HCT116 (cell line): ENCODE measurements around the gene SIAH2. TPM values are rescaled to one million over a fixed set of nuclear protein-coding genes. Genes with fewer than 3 reads are reported as not detected.

ENCODE experiments used
- ATAC-seq: fragments of 200-7000 bp; cut with Tn5 transposase; 2 replicates; pipeline ENCODE4 v1.9.1; 2020; ENCODE audit warnings: mild to moderate bottlenecking, moderate library complexity
- BruUV-seq: library from RNA; stranded (reverse); fragments of 400-500 nt; replicated peaks from 2 replicates; lab custom pipeline; 2021; lab: Mats Ljungman, UMichigan
- CTCF ChIA-PET: fragments of 300-600 bp; sonication (Branson Sonifier 250); formaldehyde crosslinking; loops from one replicate; lab custom pipeline; 2021; ENCODE audit warnings: antibody characterized with exemption; lab: Charles Lee
- POLR2A ChIA-PET: fragments of 300-600, 350-600 bp; sonication (Branson Sonifier 250); formaldehyde crosslinking; loops from one replicate; lab custom pipeline; 2021; ENCODE audit warnings: antibody characterized with exemption; lab: Charles Lee
- RAD21 ChIA-PET, 2 experiments: fragments of 300-600 bp; sonication (Branson Sonifier 250); formaldehyde crosslinking; loops; one replicate each; lab custom pipeline; 2023; ENCODE audit warnings: low total read pairs in 2 of 2; ENCODE audit not compliant: uncharacterized antibody in 2 of 2, unreplicated experiment in 2 of 2, low non-redundant PET in 1 of 2; lab: Charles Lee
- DNase-seq: peaks from one replicate; pipeline ENCODE4 v3.0.0-alpha.2; 2010; ENCODE audit warnings: low read depth, low spot score
- H2AFZ ChIP-seq: fragments of 200-600 bp; shearing (Covaris generic), sonication (generic); 2 replicates; pipeline ENCODE4 v1.6.1; 2017; ENCODE audit warnings: low read depth, mixed run types, mixed read lengths, antibody characterized with exemption, low read length; ENCODE audit not compliant: poor library complexity, severe bottlenecking
- H3K27ac ChIP-seq: 2 replicates; pipeline ENCODE4 v1.5.1; 2012; ENCODE audit warnings: low read depth, low read length
- H3K27me3 ChIP-seq: fragments of 200-600 bp; sonication (generic); 2 replicates; pipeline ENCODE4 v1.6.1; 2016; ENCODE audit warnings: mixed run types, low read length, mixed read lengths; ENCODE audit not compliant: insufficient read depth
- H3K36me3 ChIP-seq, 2 experiments: fragments of 200-500 bp in 1 of 2; fragments of 200-600 bp in 1 of 2; sonication (Bioruptor generic) in 1 of 2; sonication (generic) in 1 of 2; 2 replicates each; pipeline versions ENCODE4 v1.5.1 to v1.6.1; 2014 to 2016; ENCODE audit warnings: low read length in 2 of 2, inconsistent platforms in 1 of 2, mixed read lengths in 1 of 2, mixed run types in 1 of 2; ENCODE audit not compliant: insufficient read depth in 2 of 2, control insufficient read depth in 1 of 2
- H3K4me1 ChIP-seq, 2 experiments: fragments of 200-600 bp in 1 of 2; sonication (generic) in 1 of 2; 2 replicates each; pipeline versions ENCODE4 v1.5.1 to v1.6.1; 2012 to 2017; ENCODE audit warnings: low read length in 2 of 2, inconsistent platforms in 1 of 2, mild to moderate bottlenecking in 1 of 2, mixed read lengths in 1 of 2, mixed run types in 1 of 2, moderate library complexity in 1 of 2; ENCODE audit not compliant: insufficient read depth in 2 of 2, control insufficient read depth in 1 of 2
- H3K4me2 ChIP-seq: fragments of 200-600 bp; sonication (generic); 2 replicates; pipeline ENCODE4 v1.6.1; 2017; ENCODE audit warnings: mixed run types, low read length, mixed read lengths
- H3K4me3 ChIP-seq, 2 experiments: fragments of 200-600 bp in 1 of 2; sonication (generic) in 1 of 2; replicated peaks in 1 of 2; 2 replicates each; pipeline ENCODE4 v1.5.1; 2011 to 2016; ENCODE audit warnings: low read length in 2 of 2, control low read depth in 1 of 2, low read depth in 1 of 2, mild to moderate bottlenecking in 1 of 2, mixed read lengths in 1 of 2, mixed run types in 1 of 2
- H3K79me2 ChIP-seq: fragments of 200-600 bp; sonication (generic); 2 replicates; pipeline ENCODE4 v1.6.1; 2017; ENCODE audit warnings: mild to moderate bottlenecking, mixed run types, low read length, moderate library complexity, mixed read lengths; ENCODE audit not compliant: insufficient read depth
- H3K9ac ChIP-seq: fragments of 200-600 bp; sonication (generic); 2 replicates; pipeline ENCODE4 v1.6.1; 2016; ENCODE audit warnings: low read length, mixed read lengths
- H3K9me2 ChIP-seq: fragments of 200-600 bp; sonication (generic), shearing (Covaris generic); 2 replicates; pipeline ENCODE4 v1.6.1; 2017; ENCODE audit warnings: mixed run types, mild to moderate bottlenecking, moderate library complexity; ENCODE audit not compliant: insufficient read depth
- H3K9me3 ChIP-seq, 2 experiments: fragments of 200-500 bp in 1 of 2; fragments of 200-600 bp in 1 of 2; sonication (Bioruptor generic) in 1 of 2; sonication (generic) in 1 of 2; 2 replicates each; pipeline ENCODE4 v1.6.1; 2014 to 2017; ENCODE audit warnings: low read length in 2 of 2, mixed read lengths in 2 of 2, inconsistent platforms in 1 of 2, low read depth in 1 of 2, mild to moderate bottlenecking in 1 of 2, mixed run types in 1 of 2, moderate library complexity in 1 of 2; ENCODE audit not compliant: control insufficient read depth in 1 of 2, insufficient read depth in 1 of 2
- H4K20me1 ChIP-seq: fragments of 200-600 bp; sonication (generic), shearing (Covaris generic); 2 replicates; pipeline ENCODE4 v1.6.1; 2017; ENCODE audit warnings: mixed run types, mild to moderate bottlenecking, moderate library complexity; ENCODE audit not compliant: insufficient read depth
- ATF3 ChIP-seq: IDR thresholded peaks from 2 replicates; pipeline ENCODE4 v1.6.1; 2012
- CBX3 ChIP-seq: IDR thresholded peaks from 2 replicates; pipeline ENCODE4 v1.6.1; 2012; ENCODE audit warnings: low read depth
- CEBPB ChIP-seq: IDR thresholded peaks from 2 replicates; pipeline ENCODE4 v1.6.1; 2012; ENCODE audit warnings: low read depth
- CTCF ChIP-seq, 3 experiments: fragments of 200-600 bp in 1 of 3; sonication (generic) in 1 of 3; IDR thresholded peaks in 2 of 3; conservative IDR thresholded peaks in 1 of 3; 2 replicates each; pipeline ENCODE4 v1.5.1; 2012 to 2017; ENCODE audit warnings: low read depth in 2 of 3, low read length in 2 of 3, antibody characterized with exemption in 1 of 3, borderline replicate concordance in 1 of 3, control low read depth in 1 of 3, mild to moderate bottlenecking in 1 of 3, mixed read lengths in 1 of 3, mixed run types in 1 of 3, moderate library complexity in 1 of 3; ENCODE audit not compliant: insufficient read depth in 1 of 3
- EGR1 ChIP-seq: IDR thresholded peaks from 2 replicates; pipeline ENCODE4 v1.6.1; 2012; ENCODE audit warnings: low read depth
- EZH2 ChIP-seq: fragments of 200-600 bp; sonication (generic); IDR thresholded peaks from 2 replicates; pipeline ENCODE4 v1.6.1; 2017; ENCODE audit warnings: antibody characterized with exemption, mixed run types
- EZH2phosphoT487 ChIP-seq: fragments of 200-600 bp; IDR thresholded peaks from 2 replicates; pipeline ENCODE4 v1.6.1; 2018; ENCODE audit warnings: antibody characterized with exemption, borderline replicate concordance
- FOSL1 ChIP-seq: IDR thresholded peaks from 2 replicates; pipeline ENCODE4 v1.6.1; 2012; ENCODE audit warnings: low read depth
- MAX ChIP-seq: IDR thresholded peaks from 2 replicates; pipeline ENCODE4 v1.6.1; 2012
- POLR2A ChIP-seq: IDR thresholded peaks from 2 replicates; pipeline ENCODE4 v1.7.0; 2011; ENCODE audit warnings: borderline replicate concordance; ENCODE audit not compliant: insufficient read depth, insufficient read length; ENCODE audit errors: extremely low read depth
- POLR2AphosphoS5 ChIP-seq: IDR thresholded peaks from 2 replicates; pipeline ENCODE4 v1.6.1; 2011; ENCODE audit warnings: mild to moderate bottlenecking, low read depth, low read length, moderate library complexity
- RAD21 ChIP-seq: IDR thresholded peaks from 2 replicates; pipeline ENCODE4 v1.6.1; 2012; ENCODE audit warnings: low read depth, mild to moderate bottlenecking
- REST ChIP-seq: IDR thresholded peaks from 2 replicates; pipeline ENCODE4 v1.6.1; 2012; ENCODE audit warnings: low read depth
- SP1 ChIP-seq: IDR thresholded peaks from 2 replicates; pipeline ENCODE4 v1.6.1; 2012; ENCODE audit warnings: low read depth
- SRF ChIP-seq: IDR thresholded peaks from 2 replicates; pipeline ENCODE4 v1.6.1; 2012; ENCODE audit warnings: low read depth
- TCF7L2 ChIP-seq: IDR thresholded peaks from 2 replicates; pipeline ENCODE4 v1.7.0; 2011; ENCODE audit warnings: borderline replicate concordance, inconsistent platforms; ENCODE audit not compliant: insufficient read depth, insufficient read length; ENCODE audit errors: extremely low read depth
- YY1 ChIP-seq: IDR thresholded peaks from 2 replicates; pipeline ENCODE4 v1.6.1; 2011; ENCODE audit warnings: low read length, low read depth, moderate library complexity, mild to moderate bottlenecking; ENCODE audit not compliant: insufficient replicate concordance; ENCODE audit errors: extremely low read depth
- ZFX ChIP-seq: fragments of 450-650 bp; IDR thresholded peaks from 2 replicates; pipeline ENCODE4 v1.6.1; 2017
- ZNF274 ChIP-seq: fragments of 200-500 bp; sonication (Bioruptor generic); IDR thresholded peaks from 2 replicates; pipeline ENCODE4 v1.6.1; 2014; ENCODE audit warnings: mild to moderate bottlenecking, low read depth, low read length, inconsistent platforms
- intact Hi-C: fragments of 100-400 bp; cut with micrococcal nuclease; formaldehyde crosslinking; loops from 2 replicates; pipeline ENCODE4 v1.10.0; 2022
- total RNA-seq: library from RNA; stranded (reverse); gene quantifications from one replicate; pipeline ENCODE4 v1.2.1, GENCODE V29; 2021; ENCODE audit not compliant: unreplicated experiment

The SIAH2 gene
- total RNA-seq, 1 experiment from 2014 or later, result 39.9 TPM

- Histone ChIP-seq H3K4me2 (peak overlapping the region; percentile 95), H3K79me2 (peaks cover 52% of the 10 kb centered on the region), H3K4me3 (peak overlapping the region; percentile 72 to 91), H3K27me3 (no peaks in the 10 kb centered on the region), H3K9me3 (no peaks in the 10 kb centered on the region), H3K4me1 (peaks cover 31 to 54% of the 10 kb centered on the region in 2 experiments), H3K9ac (peak overlapping the region; percentile 88), H2AFZ (no peak overlapping the region), H3K36me3 (no peaks in the 10 kb centered on the region), H3K27ac (peak overlapping the region; percentile 92), H3K9me2 (no peaks in the 10 kb centered on the region), H4K20me1 (peaks cover 7% of the 10 kb centered on the region; the same call in 1 of the 2 replicates)
- ChIA-PET POLR2A (interaction anchor here (0.7 to 1.9 kb wide), 5 partner anchors 10 to 159 kb away, joined by 3 to 9 read pairs (median 4); partner anchors contain the start of genes ERICH6 and SELENOT), CTCF (interaction anchor here (1.1 kb wide), 2 partner anchors 26 to 40 kb away, joined by 3 to 4 read pairs; no protein-coding TSS in a partner anchor), RAD21 (no interaction called here)
- ATAC-seq (peak; percentile 8; the same call in 1 of the 2 replicates), DNase-seq (no peak)
- no TSS peak for BruUV-seq
- intact Hi-C loops, result loop anchor here (5.0 kb wide), 2 partner anchors 160 to 215 kb away; partner anchors contain the start of genes EIF2A, SELENOT and SERP1
- no peak for TF ChIP-seq ZNF274
- no peak for TF ChIP-seq REST
- TF ChIP-seq FOSL1, result no peak
- TF ChIP-seq EZH2, result no peak
- TF ChIP-seq SRF, result no peak
- TF ChIP-seq RAD21, result no peak
- TF ChIP-seq CEBPB, result no peak
- no peak for TF ChIP-seq CBX3
- no peak for TF ChIP-seq TCF7L2
- no peak for TF ChIP-seq EGR1
- TF ChIP-seq MAX, result peak; percentile 75
- TF ChIP-seq POLR2AphosphoS5, result peak; percentile 39; the same call in 1 of the 2 replicates
- TF ChIP-seq ZFX, result no peak
- TF ChIP-seq SP1, result no peak
- no peak for TF ChIP-seq ATF3
- no peak for TF ChIP-seq EZH2phosphoT487
- peak; percentile 36 for TF ChIP-seq POLR2A
- no peak for TF ChIP-seq YY1
- no peak for TF ChIP-seq CTCF (IDR thresholded peaks at IDR 0.05 in 2 of 3, conservative IDR thresholded peaks at IDR 0.05 in 1 of 3; ENCODE audit: borderline replicate concordance in 1 of 3, insufficient read depth in 1 of 3, low read depth in 2 of 3, low read length in 2 of 3)
These were observed 923 bp downstream of the SIAH2 start for GRCh38 chr3:150761831-150762661.
